Measurements from ENCODE around the gene NHEJ1. TPM values are rescaled to one million over a fixed set of nuclear protein-coding genes. Genes with fewer than 3 reads are reported as not detected.

Gene NHEJ1
- total and polyA plus RNA-seq, 2 of the 13 experiments (the other 11 are each of a cell fraction or from before 2014, with no cell fraction given), result 30.0 to 30.7 TPM

DNA sequence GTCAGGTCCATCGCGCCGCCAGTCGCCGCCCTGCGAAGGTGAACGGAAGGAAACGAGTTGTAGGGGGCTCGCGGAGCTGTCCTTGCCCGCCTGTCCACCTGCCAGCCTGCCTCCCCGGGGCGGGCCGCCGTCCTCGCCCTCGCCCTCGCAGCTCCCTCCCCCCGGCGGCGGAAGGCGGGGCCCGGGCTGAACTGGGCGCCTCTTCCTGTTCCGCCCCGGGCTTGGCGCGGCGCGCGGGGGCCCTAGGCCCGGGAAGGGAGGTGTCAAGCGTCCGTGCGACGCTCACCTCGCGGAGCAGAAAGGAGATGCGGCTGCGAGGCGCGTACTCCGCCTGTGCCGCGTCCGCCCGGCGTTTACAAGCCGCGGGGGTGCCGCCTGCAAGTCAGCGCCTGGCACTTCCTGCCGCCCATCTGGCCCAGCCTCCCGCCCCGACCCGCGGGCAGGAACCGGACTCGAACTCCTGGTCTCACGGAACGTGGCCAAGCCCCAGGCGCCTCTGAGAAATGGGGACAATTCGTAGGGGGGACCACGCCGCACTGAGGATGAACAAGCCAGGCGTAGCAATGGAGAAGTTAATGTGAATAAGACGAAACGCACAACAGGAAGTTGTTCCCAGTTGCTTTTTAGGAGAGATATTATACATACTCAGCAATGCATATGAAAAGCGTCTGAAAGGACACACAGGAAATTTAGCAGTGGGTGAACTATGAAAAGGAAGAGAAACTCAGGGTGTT is 16.4 kb upstream of the NHEJ1 start, which contains the start of gene CNPPD1 (continued):
- TF ChIP-seq ZNF775 (CRISPR knock-in tag; IDR thresholded peaks at IDR 0.05; ENCODE audit: borderline replicate concordance) (peak; percentile 23; the same call in 1 of the 2 replicates), ZNF75D (CRISPR knock-in tag; IDR thresholded peaks at IDR 0.05; ENCODE audit: borderline replicate concordance) (no peak; the same call in 1 of the 2 replicates), MLLT10 (CRISPR knock-in tag; IDR thresholded peaks at IDR 0.05) (no peak), HHEX (CRISPR knock-in tag; IDR thresholded peaks at IDR 0.05) (no peak), TOE1 (CRISPR knock-in tag; IDR thresholded peaks at IDR 0.05) (peak; percentile 84; the same call in 1 of the 2 replicates), ZBTB14 (CRISPR knock-in tag; IDR thresholded peaks at IDR 0.05) (peak; percentile 62), ZNF577 (CRISPR knock-in tag; IDR thresholded peaks at IDR 0.05; ENCODE audit: borderline replicate concordance, low read depth) (no peak), SRSF4 (IDR thresholded peaks at IDR 0.05; ENCODE audit: low read depth, low read length, poor library complexity, severe bottlenecking) (no peak), GATAD1 (CRISPR knock-in tag; IDR thresholded peaks at IDR 0.05) (peak; percentile 89), EEA1 (CRISPR knock-in tag; IDR thresholded peaks at IDR 0.05; ENCODE audit: borderline replicate concordance) (peak; percentile 80; the same call in 1 of the 2 replicates), ZNF264 (CRISPR knock-in tag; IDR thresholded peaks at IDR 0.05) (peak; percentile 77; the same call in 1 of the 2 replicates), ZNF644 (CRISPR knock-in tag; IDR thresholded peaks at IDR 0.05; ENCODE audit: low read depth) (no peak), ZNF333 (CRISPR knock-in tag; IDR thresholded peaks at IDR 0.05; ENCODE audit: borderline replicate concordance) (peak; percentile 98), ZNF224 (CRISPR knock-in tag; IDR thresholded peaks at IDR 0.05) (peak; percentile 97; the same call in 1 of the 2 replicates), SPEN (CRISPR knock-in tag; IDR thresholded peaks at IDR 0.05; ENCODE audit: low read depth) (peak; percentile 97), NRL (CRISPR knock-in tag; IDR thresholded peaks at IDR 0.05; ENCODE audit: borderline replicate concordance) (peak; percentile 99), SNAPC2 (CRISPR knock-in tag; IDR thresholded peaks at IDR 0.05) (peak; percentile 82; the same call in 1 of the 2 replicates), ZNF546 (CRISPR knock-in tag; conservative IDR thresholded peaks at IDR 0.05) (peak; percentile 98), ZFP36 (IDR thresholded peaks at IDR 0.05; ENCODE audit: borderline replicate concordance, low read depth, low read length, partially characterized antibody) (no peak)
- TF ChIP-seq, protein P1, sequence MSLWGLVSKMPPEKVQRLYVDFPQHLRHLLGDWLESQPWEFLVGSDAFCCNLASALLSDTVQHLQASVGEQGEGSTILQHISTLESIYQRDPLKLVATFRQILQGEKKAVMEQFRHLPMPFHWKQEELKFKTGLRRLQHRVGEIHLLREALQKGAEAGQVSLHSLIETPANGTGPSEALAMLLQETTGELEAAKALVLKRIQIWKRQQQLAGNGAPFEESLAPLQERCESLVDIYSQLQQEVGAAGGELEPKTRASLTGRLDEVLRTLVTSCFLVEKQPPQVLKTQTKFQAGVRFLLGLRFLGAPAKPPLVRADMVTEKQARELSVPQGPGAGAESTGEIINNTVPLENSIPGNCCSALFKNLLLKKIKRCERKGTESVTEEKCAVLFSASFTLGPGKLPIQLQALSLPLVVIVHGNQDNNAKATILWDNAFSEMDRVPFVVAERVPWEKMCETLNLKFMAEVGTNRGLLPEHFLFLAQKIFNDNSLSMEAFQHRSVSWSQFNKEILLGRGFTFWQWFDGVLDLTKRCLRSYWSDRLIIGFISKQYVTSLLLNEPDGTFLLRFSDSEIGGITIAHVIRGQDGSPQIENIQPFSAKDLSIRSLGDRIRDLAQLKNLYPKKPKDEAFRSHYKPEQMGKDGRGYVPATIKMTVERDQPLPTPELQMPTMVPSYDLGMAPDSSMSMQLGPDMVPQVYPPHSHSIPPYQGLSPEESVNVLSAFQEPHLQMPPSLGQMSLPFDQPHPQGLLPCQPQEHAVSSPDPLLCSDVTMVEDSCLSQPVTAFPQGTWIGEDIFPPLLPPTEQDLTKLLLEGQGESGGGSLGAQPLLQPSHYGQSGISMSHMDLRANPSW (CRISPR knock-in tag; IDR thresholded peaks at IDR 0.05; ENCODE audit: borderline replicate concordance), result no peak; the same call in 1 of the 2 replicates
- TF ChIP-seq, protein P2, sequence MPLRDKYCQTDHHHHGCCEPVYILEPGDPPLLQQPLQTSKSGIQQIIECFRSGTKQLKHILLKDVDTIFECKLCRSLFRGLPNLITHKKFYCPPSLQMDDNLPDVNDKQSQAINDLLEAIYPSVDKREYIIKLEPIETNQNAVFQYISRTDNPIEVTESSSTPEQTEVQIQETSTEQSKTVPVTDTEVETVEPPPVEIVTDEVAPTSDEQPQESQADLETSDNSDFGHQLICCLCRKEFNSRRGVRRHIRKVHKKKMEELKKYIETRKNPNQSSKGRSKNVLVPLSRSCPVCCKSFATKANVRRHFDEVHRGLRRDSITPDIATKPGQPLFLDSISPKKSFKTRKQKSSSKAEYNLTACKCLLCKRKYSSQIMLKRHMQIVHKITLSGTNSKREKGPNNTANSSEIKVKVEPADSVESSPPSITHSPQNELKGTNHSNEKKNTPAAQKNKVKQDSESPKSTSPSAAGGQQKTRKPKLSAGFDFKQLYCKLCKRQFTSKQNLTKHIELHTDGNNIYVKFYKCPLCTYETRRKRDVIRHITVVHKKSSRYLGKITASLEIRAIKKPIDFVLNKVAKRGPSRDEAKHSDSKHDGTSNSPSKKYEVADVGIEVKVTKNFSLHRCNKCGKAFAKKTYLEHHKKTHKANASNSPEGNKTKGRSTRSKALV (CRISPR knock-in tag; IDR thresholded peaks at IDR 0.05), result peak; percentile 86; the same call in 1 of the 2 replicates
- TF ChIP-seq, protein P3, sequence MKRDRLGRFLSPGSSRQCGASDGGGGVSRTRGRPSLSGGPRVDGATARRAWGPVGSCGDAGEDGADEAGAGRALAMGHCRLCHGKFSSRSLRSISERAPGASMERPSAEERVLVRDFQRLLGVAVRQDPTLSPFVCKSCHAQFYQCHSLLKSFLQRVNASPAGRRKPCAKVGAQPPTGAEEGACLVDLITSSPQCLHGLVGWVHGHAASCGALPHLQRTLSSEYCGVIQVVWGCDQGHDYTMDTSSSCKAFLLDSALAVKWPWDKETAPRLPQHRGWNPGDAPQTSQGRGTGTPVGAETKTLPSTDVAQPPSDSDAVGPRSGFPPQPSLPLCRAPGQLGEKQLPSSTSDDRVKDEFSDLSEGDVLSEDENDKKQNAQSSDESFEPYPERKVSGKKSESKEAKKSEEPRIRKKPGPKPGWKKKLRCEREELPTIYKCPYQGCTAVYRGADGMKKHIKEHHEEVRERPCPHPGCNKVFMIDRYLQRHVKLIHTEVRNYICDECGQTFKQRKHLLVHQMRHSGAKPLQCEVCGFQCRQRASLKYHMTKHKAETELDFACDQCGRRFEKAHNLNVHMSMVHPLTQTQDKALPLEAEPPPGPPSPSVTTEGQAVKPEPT (CRISPR knock-in tag; IDR thresholded peaks at IDR 0.05; ENCODE audit: low read depth), result peak; percentile 93; the same call in 1 of the 2 replicates

All from HepG2 (cell line).